Neural cell (in vitro differentiated cells): ENCODE measurements around the gene CLOCK. TPM values are rescaled to one million over a fixed set of nuclear protein-coding genes. Genes with fewer than 3 reads are reported as not detected.

Experiments used
- H2AFZ ChIP-seq: fragments of 200-600, 300-800 bp; sonication (generic), shearing (Covaris generic); 2 replicates; pipeline ENCODE4 v1.6.0; 2014; ENCODE audit warnings: low read depth, mild to moderate bottlenecking, antibody characterized with exemption, low read length, moderate library complexity
- H3F3A ChIP-seq: fragments of 200-600 bp; shearing (Covaris generic); 2 replicates; pipeline ENCODE4 v1.6.1; 2016; ENCODE audit warnings: mild to moderate bottlenecking, moderate library complexity, mixed read lengths, antibody characterized with exemption, low read length; ENCODE audit not compliant: insufficient read depth, poor library complexity, severe bottlenecking
- H3K27ac ChIP-seq: fragments of 200-600, 300-800 bp; sonication (generic), shearing (Covaris generic); 2 replicates; pipeline ENCODE4 v1.5.1; 2014; ENCODE audit warnings: mild to moderate bottlenecking, low read length, moderate library complexity
- H3K27me3 ChIP-seq: fragments of 300-800, 200-600 bp; sonication (generic), shearing (Covaris generic); 2 replicates; pipeline ENCODE4 v1.6.0; 2014; ENCODE audit warnings: mild to moderate bottlenecking, low read depth, low read length, moderate library complexity; ENCODE audit not compliant: insufficient read depth
- H3K36me3 ChIP-seq: fragments of 300-800, 200-600 bp; sonication (generic), shearing (Covaris generic); 2 replicates; pipeline ENCODE4 v1.5.1; 2014; ENCODE audit warnings: mild to moderate bottlenecking, antibody characterized with exemption, low read length, moderate library complexity; ENCODE audit not compliant: insufficient read depth
- H3K4me2 ChIP-seq: fragments of 300-800, 200-600 bp; sonication (generic), shearing (Covaris generic); 2 replicates; pipeline ENCODE4 v1.6.0; 2014; ENCODE audit warnings: mild to moderate bottlenecking, low read length
- H3K4me3 ChIP-seq: fragments of 300-800, 200-600 bp; sonication (generic), shearing (Covaris generic); 2 replicates; pipeline ENCODE4 v1.5.1; 2014; ENCODE audit warnings: mild to moderate bottlenecking, low read length, moderate library complexity
- H3K79me2 ChIP-seq: fragments of 200-600 bp; shearing (Covaris generic); replicated peaks from 2 replicates; pipeline ENCODE4 v1.6.0; 2014; ENCODE audit warnings: mild to moderate bottlenecking, low read length, moderate library complexity; ENCODE audit not compliant: insufficient read depth
- H3K9ac ChIP-seq: fragments of 300-800, 200-600 bp; sonication (generic), shearing (Covaris generic); 2 replicates; pipeline ENCODE4 v1.6.1; 2016; ENCODE audit warnings: mild to moderate bottlenecking, low read length, mixed read lengths
- H3K9me2 ChIP-seq: fragments of 200-600 bp; shearing (Covaris generic); 2 replicates; pipeline ENCODE4 v1.6.1; 2016; ENCODE audit warnings: mild to moderate bottlenecking, low read length, mixed read lengths; ENCODE audit not compliant: insufficient read depth
- H3K9me3 ChIP-seq: fragments of 200-600, 300-800 bp; sonication (generic), shearing (Covaris generic); 2 replicates; pipeline ENCODE4 v1.6.1; 2016; ENCODE audit warnings: mild to moderate bottlenecking, mixed run types, low read length, moderate library complexity, mixed read lengths
- H4K20me1 ChIP-seq: fragments of 200-600 bp; shearing (Covaris generic); 2 replicates; pipeline ENCODE4 v1.6.1; 2016; ENCODE audit warnings: mild to moderate bottlenecking, mixed run types; ENCODE audit not compliant: insufficient read depth
- CTCF ChIP-seq: fragments of 450-650 bp; IDR thresholded peaks from 2 replicates; pipeline ENCODE4 v1.5.1; 2014; ENCODE audit warnings: antibody characterized with exemption, mild to moderate bottlenecking, moderate library complexity; ENCODE audit not compliant: poor library complexity, severe bottlenecking
- EP300 ChIP-seq: fragments of 450-650 bp; conservative IDR thresholded peaks from 2 replicates; pipeline ENCODE4 v1.6.1; 2014; ENCODE audit warnings: antibody characterized with exemption, mild to moderate bottlenecking, moderate library complexity; ENCODE audit not compliant: poor library complexity, severe bottlenecking
- EZH2 ChIP-seq: fragments of 200-600, 300-800 bp; shearing (Covaris generic), sonication (generic); IDR thresholded peaks from 2 replicates; pipeline ENCODE4 v1.6.1; 2014; ENCODE audit warnings: antibody characterized with exemption, low read length, borderline replicate concordance, mild to moderate bottlenecking; ENCODE audit not compliant: insufficient read depth, poor library complexity, severe bottlenecking
- MXI1 ChIP-seq: fragments of 450-650 bp; conservative IDR thresholded peaks from 2 replicates; pipeline ENCODE4 v1.6.1; 2014; ENCODE audit warnings: antibody characterized with exemption, mild to moderate bottlenecking; ENCODE audit not compliant: poor library complexity, severe bottlenecking
- POLR2AphosphoS5 ChIP-seq: IDR thresholded peaks from 2 replicates; pipeline ENCODE4 v1.6.1; 2012
- RAD21 ChIP-seq: fragments of 450-650 bp; conservative IDR thresholded peaks from 2 replicates; pipeline ENCODE4 v1.6.1; 2014; ENCODE audit warnings: antibody characterized with exemption, mild to moderate bottlenecking, moderate library complexity
- REST ChIP-seq: IDR thresholded peaks from 2 replicates; pipeline ENCODE4 v1.6.1; 2012; ENCODE audit warnings: borderline replicate concordance
- SMC3 ChIP-seq: fragments of 450-650 bp; conservative IDR thresholded peaks from 2 replicates; pipeline ENCODE4 v1.6.1; 2014; ENCODE audit warnings: antibody characterized with exemption, mild to moderate bottlenecking, moderate library complexity; ENCODE audit not compliant: poor library complexity
- TAF1 ChIP-seq: IDR thresholded peaks from 2 replicates; pipeline ENCODE4 v1.6.1; 2012; ENCODE audit warnings: low read depth
- polyA plus RNA-seq: library from polyadenylated mRNA; depleted of rRNA; stranded (reverse); fragments of >200 nt; gene quantifications from 2 replicates; pipeline ENCODE4 v1.2.3, GENCODE V29; 2014

Gene CLOCK
- polyA plus RNA-seq, 1 donor from 2014 or later: 8.7 TPM

GRCh38 chr4:55438314-55438713, 108.4 kb downstream of the CLOCK start:
- Histone ChIP-seq H4K20me1 (no peaks in the 10 kb centered on the region), H2AFZ (no peak overlapping the region), H3K27me3 (no peaks in the 10 kb centered on the region), H3K27ac (no peak overlapping the region), H3K4me3 (no peak overlapping the region), H3K4me2 (no peak overlapping the region), H3K9me3 (no peaks in the 10 kb centered on the region), H3K9me2 (no peaks in the 10 kb centered on the region), H3F3A (no peaks in the 10 kb centered on the region), H3K9ac (no peak overlapping the region), H3K36me3 (peaks cover 13% of the 10 kb centered on the region), H3K79me2 (no peaks in the 10 kb centered on the region)
- TF ChIP-seq EZH2: no peak

- Histone ChIP-seq H3K4me3 (no peak overlapping the region), H3K9me3 (no peaks in the 10 kb centered on the region), H3K9ac (no peak overlapping the region), H4K20me1 (no peaks in the 10 kb centered on the region), H3K27ac (no peak overlapping the region), H3K36me3 (peaks cover 13% of the 10 kb centered on the region), H3K4me2 (no peak overlapping the region), H3K27me3 (no peaks in the 10 kb centered on the region), H3K9me2 (no peaks in the 10 kb centered on the region), H2AFZ (no peak overlapping the region), H3F3A (no peaks in the 10 kb centered on the region), H3K79me2 (no peaks in the 10 kb centered on the region)
- TF ChIP-seq MXI1 (no peak), CTCF (no peak), TAF1 (no peak), POLR2AphosphoS5 (no peak), EP300 (no peak), REST (no peak)
Measured at GRCh38 chr4:55437823-55438222, 108.9 kb downstream of the CLOCK start.

GRCh38 chr4:55437356-55437796, 109.3 kb downstream of the CLOCK start:
- no peak overlapping the region for H2AFZ ChIP-seq
- H3K27me3 ChIP-seq: no peaks in the 10 kb centered on the region
- H3F3A ChIP-seq: no peaks in the 10 kb centered on the region
- no peaks in the 10 kb centered on the region for H3K9me2 ChIP-seq
- no peak overlapping the region for H3K9ac ChIP-seq
- H3K9me3 ChIP-seq: no peaks in the 10 kb centered on the region
- H4K20me1 ChIP-seq: no peaks in the 10 kb centered on the region
- H3K4me3 ChIP-seq: no peak overlapping the region
- no peak overlapping the region for H3K27ac ChIP-seq
- H3K4me2 ChIP-seq: no peak overlapping the region
- no peak for TF ChIP-seq EZH2
- TF ChIP-seq RAD21: no peak
- TF ChIP-seq CTCF: no peak
- no peak for TF ChIP-seq EP300
- no peak for TF ChIP-seq MXI1
- no peak for TF ChIP-seq TAF1
- no peak for TF ChIP-seq POLR2AphosphoS5
- TF ChIP-seq SMC3: no peak
- no peak for TF ChIP-seq REST
- no peaks in the 10 kb centered on the region for H3K79me2 ChIP-seq
- H3K36me3 ChIP-seq: peaks cover 13% of the 10 kb centered on the region
